Thyroid gland (tissue), 4 donors: ENCODE data around the gene EDNRA. TPM values are rescaled to one million over a fixed set of nuclear protein-coding genes. Genes with fewer than 3 reads are reported as not detected.

Source experiments
- DNase-seq, 2 donors: peaks; one replicate each; pipeline ENCODE4 v3.0.0-alpha.2; 2019
- H3K27ac ChIP-seq, 3 donors: fragments of 200-600 bp; sonication (generic); 1 replicate in 2 of 3; 2 replicates in 1 of 3; pipeline ENCODE4 v1.5.1; 2016 to 2019; ENCODE audit warnings: mild to moderate bottlenecking in 1 of 3, moderate library complexity in 1 of 3
- H3K27me3 ChIP-seq: fragments of 200-600 bp; sonication (generic); one replicate; pipeline ENCODE4 v1.5.1; 2019
- H3K36me3 ChIP-seq, 2 donors: fragments of 200-600 bp; sonication (generic); one replicate each; pipeline ENCODE4 v1.5.1; 2016 to 2019
- H3K4me1 ChIP-seq, 2 donors: fragments of 200-600 bp; sonication (generic); one replicate each; pipeline ENCODE4 v1.5.1; 2017 to 2019
- H3K4me3 ChIP-seq, 3 donors: fragments of 200-600 bp; sonication (generic); replicated peaks in 1 of 3; 1 replicate in 2 of 3; 2 replicates in 1 of 3; pipeline ENCODE4 v1.5.1; 2016; ENCODE audit warnings: mild to moderate bottlenecking in 1 of 3
- H3K9me3 ChIP-seq: fragments of 200-600 bp; sonication (generic); one replicate; pipeline ENCODE4 v1.5.1; 2017
- CTCF ChIP-seq, 6 experiments: fragments of 200-600 bp in 3 of 6; fragments of 450-650 bp in 3 of 6; sonication (generic) in 3 of 6; IDR thresholded peaks; one replicate each; pipeline ENCODE4 v1.5.1; 2016 to 2019; ENCODE audit warnings: antibody characterized with exemption in 6 of 6, mild to moderate bottlenecking in 2 of 6, inconsistent platforms in 1 of 6, moderate library complexity in 1 of 6
- POLR2A ChIP-seq, 2 donors: fragments of 450-650 bp; IDR thresholded peaks; one replicate each; pipeline ENCODE4 v1.6.1; 2017; ENCODE audit warnings: antibody characterized with exemption in 2 of 2, mild to moderate bottlenecking in 2 of 2, moderate library complexity in 1 of 2
- WGBS, 2 donors: methylation state at CpG; one replicate each; pipeline ENCODE4 v1.1.5; 2017; 5-methylcytosine and 5-hydroxymethylcytosine counted together
- intact Hi-C: fragments of 100-400 bp; cut with DNase I; formaldehyde crosslinking; loops from one replicate; pipeline ENCODE4 v1.15.1; 2023
- total RNA-seq, 4 donors: library from RNA; depleted of rRNA; stranded (reverse); fragments of >200 nt; gene quantifications; one replicate each; pipeline ENCODE4 v1.2.3, GENCODE V29; 2016

EDNRA gene
- total RNA-seq, 4 donors from 2014 or later = 5.9 to 7.7 (median 6.8) TPM

GRCh38 chr4:147524601-147525000, 43.7 kb downstream of the EDNRA start:
- no peak overlapping the region for H3K27ac ChIP-seq

GRCh38 chr4:147525494-147526271, 44.8 kb downstream of the EDNRA start:
- H3K27me3 ChIP-seq = no peaks in the 10 kb centered on the region
- H3K27ac ChIP-seq = no peak overlapping the region
- intact Hi-C loops = no loop called here
- H3K4me1 ChIP-seq = no peaks in the 10 kb centered on the region
- TF ChIP-seq POLR2A (IDR thresholded peaks at IDR 0.05) (no peak), CTCF (IDR thresholded peaks at IDR 0.05) (no peak)
- no peaks in the 10 kb centered on the region for H3K36me3 ChIP-seq
- H3K9me3 ChIP-seq = no peaks in the 10 kb centered on the region
- no peak for DNase-seq
- no peak overlapping the region for H3K4me3 ChIP-seq
- 67 to 69% methylated on average over 2 of the region's 2 CpGs for WGBS, 2 donors

More at GRCh38 chr4:147524601-147525000, 43.7 kb downstream of the EDNRA start:
- DNase-seq = no peak
- H3K27me3 ChIP-seq = no peaks in the 10 kb centered on the region
- H3K4me1 ChIP-seq = no peaks in the 10 kb centered on the region
- intact Hi-C loops = no loop called here
- H3K36me3 ChIP-seq = no peaks in the 10 kb centered on the region
- WGBS, 2 donors = 55 to 62% methylated on average over 1 of the region's 1 CpG
- H3K4me3 ChIP-seq = no peak overlapping the region
- no peaks in the 10 kb centered on the region for H3K9me3 ChIP-seq
- no peak for TF ChIP-seq CTCF (IDR thresholded peaks at IDR 0.05)
- TF ChIP-seq POLR2A (IDR thresholded peaks at IDR 0.05) = no peak

GRCh38 chr4:147526272-147526654, 45.4 kb downstream of the EDNRA start:
- WGBS, 2 donors = 87 to 91% methylated on average over 2 of the region's 2 CpGs
- TF ChIP-seq POLR2A (IDR thresholded peaks at IDR 0.05) (no peak), CTCF (IDR thresholded peaks at IDR 0.05) (no peak)
- Histone ChIP-seq H3K36me3 (no peaks in the 10 kb centered on the region), H3K4me3 (no peak overlapping the region), H3K27ac (no peak overlapping the region), H3K9me3 (no peaks in the 10 kb centered on the region), H3K4me1 (no peaks in the 10 kb centered on the region), H3K27me3 (no peaks in the 10 kb centered on the region)
- DNase-seq = no peak
- intact Hi-C loops = no loop called here

- DNase-seq = no peak
- H3K36me3 ChIP-seq = no peaks in the 10 kb centered on the region
- no peaks in the 10 kb centered on the region for H3K4me1 ChIP-seq
- no peak overlapping the region for H3K27ac ChIP-seq
- H3K9me3 ChIP-seq = no peaks in the 10 kb centered on the region
- H3K4me3 ChIP-seq = no peak overlapping the region
- H3K27me3 ChIP-seq = no peaks in the 10 kb centered on the region
- TF ChIP-seq POLR2A (IDR thresholded peaks at IDR 0.05) (no peak), CTCF (IDR thresholded peaks at IDR 0.05) (no peak)
- 94 to 97% methylated on average over 2 of the region's 2 CpGs for WGBS, 2 donors
- intact Hi-C loops = no loop called here
Measured at GRCh38 chr4:147528054-147528453, 47.2 kb downstream of the EDNRA start.

- Histone ChIP-seq H3K36me3 (no peaks in the 10 kb centered on the region), H3K4me3 (no peak overlapping the region), H3K4me1 (no peaks in the 10 kb centered on the region), H3K27ac (no peak overlapping the region), H3K9me3 (no peaks in the 10 kb centered on the region), H3K27me3 (no peaks in the 10 kb centered on the region)
- TF ChIP-seq POLR2A (IDR thresholded peaks at IDR 0.05) (no peak), CTCF (IDR thresholded peaks at IDR 0.05) (no peak)
- WGBS, 2 donors = 69 to 76% methylated on average over 1 of the region's 1 CpG
- intact Hi-C loops = no loop called here
- no peak for DNase-seq
Measured at GRCh38 chr4:147530134-147530533, 49.2 kb downstream of the EDNRA start.
